GM13976 (cell line): ENCODE measurements around the gene SRSF8.

ENCODE experiments used
- DNase-seq: peaks from one replicate; pipeline ENCODE4 v3.0.0; 2012; ENCODE audit warnings: low spot score
- in situ Hi-C: fragments of 300-500 bp; cut with MboI; formaldehyde crosslinking; loops from one replicate; pipeline ENCODE4 v1.12.0; 2022; ENCODE audit warnings: low sequenced_read_pairs, mixed read lengths, inconsistent platforms; ENCODE audit not compliant: unreplicated experiment
- TF ChIP-seq, protein P1 (sequence below): IDR thresholded peaks from 2 replicates; pipeline ENCODE4 v1.5.1; 2012; ENCODE audit warnings: borderline replicate concordance, mild to moderate bottlenecking; ENCODE audit not compliant: insufficient read depth; ENCODE audit errors: extremely low read depth, missing control alignments, control extremely low read depth

SRSF8 gene

DNA sequence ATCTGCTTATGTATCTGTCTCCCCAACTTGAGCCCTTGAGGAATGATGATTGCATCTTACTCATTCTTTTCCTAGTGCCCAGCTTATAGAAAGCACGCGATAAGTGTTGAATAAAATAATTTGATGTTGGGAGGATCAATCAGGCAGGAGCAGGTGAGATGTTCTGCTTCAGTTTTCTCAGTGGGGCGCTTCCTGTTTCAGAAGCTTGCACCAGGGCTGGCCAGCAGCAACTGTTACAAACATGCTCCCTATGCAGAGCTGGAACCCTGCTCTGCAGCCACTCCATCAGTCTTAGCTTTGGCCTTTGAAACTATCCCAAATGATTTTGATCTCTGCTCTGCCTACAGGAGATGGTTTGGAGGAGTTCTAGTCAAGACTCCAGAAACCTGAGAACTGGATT lies 26.8 kb downstream of the SRSF8 start:
- TF ChIP-seq, protein P1, sequence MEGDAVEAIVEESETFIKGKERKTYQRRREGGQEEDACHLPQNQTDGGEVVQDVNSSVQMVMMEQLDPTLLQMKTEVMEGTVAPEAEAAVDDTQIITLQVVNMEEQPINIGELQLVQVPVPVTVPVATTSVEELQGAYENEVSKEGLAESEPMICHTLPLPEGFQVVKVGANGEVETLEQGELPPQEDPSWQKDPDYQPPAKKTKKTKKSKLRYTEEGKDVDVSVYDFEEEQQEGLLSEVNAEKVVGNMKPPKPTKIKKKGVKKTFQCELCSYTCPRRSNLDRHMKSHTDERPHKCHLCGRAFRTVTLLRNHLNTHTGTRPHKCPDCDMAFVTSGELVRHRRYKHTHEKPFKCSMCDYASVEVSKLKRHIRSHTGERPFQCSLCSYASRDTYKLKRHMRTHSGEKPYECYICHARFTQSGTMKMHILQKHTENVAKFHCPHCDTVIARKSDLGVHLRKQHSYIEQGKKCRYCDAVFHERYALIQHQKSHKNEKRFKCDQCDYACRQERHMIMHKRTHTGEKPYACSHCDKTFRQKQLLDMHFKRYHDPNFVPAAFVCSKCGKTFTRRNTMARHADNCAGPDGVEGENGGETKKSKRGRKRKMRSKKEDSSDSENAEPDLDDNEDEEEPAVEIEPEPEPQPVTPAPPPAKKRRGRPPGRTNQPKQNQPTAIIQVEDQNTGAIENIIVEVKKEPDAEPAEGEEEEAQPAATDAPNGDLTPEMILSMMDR = no peak
- no peak for DNase-seq
- in situ Hi-C loops = no loop called here

DNA sequence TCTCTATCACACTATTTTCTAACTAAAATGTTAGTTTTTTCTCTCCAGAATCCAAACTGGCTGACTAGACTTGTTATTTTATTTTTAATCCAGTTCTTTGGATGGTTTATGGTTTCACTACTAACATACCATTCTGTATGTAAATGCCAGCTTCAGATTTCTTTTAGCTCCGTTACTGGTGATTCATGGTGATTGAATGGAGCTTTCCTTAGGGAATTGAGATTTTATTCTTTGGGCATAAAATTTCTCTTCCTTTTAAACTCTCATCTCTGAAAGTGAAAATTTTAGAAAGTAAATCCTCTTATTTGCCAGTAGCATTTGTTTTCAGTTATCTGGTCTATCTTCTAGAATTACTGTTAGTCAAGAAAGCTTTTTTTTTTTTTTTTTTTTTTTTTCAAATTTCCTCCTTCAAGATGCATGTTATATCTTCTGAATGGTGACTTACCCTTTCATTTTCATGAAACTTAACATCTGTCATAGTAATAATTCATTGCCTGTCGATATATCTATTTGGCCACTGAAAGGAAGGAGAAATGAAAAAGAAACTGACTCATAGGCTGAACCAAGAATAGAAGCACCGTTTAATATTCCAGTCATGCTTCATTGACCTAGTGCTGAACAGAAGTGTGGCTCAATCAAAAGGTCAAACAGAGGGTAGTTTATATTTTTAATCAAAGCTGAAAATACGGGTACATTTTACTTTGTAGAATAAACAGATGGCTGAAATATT lies 29.3 kb downstream of the SRSF8 start:
- DNase-seq = peak; percentile 70

DNA sequence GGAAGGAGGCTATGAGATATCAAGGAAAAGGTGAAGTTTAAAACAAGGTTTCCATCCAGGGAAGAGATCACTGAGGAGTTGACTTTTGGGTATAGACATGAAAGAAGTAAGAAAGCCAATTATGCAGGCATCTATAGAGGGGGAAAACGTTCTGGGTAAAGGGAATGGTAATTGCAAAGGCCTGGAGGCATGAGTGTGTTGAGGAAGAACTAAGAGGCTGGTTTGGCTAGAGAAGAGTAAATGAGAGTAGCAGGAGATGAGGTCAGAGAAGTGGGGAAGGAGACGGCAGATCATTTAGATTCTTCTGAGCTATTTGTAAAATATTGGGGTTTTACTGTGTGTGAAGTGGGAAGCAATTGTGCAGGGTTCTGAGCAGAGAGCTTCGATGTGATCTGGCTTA lies 30.5 kb downstream of the SRSF8 start:
- DNase-seq = no peak
- in situ Hi-C loops = no loop called here
- TF ChIP-seq, protein P1 = no peak

More for the DNA sequence above, 29.3 kb downstream of the SRSF8 start:
- in situ Hi-C loops = no loop called here
- TF ChIP-seq, protein P1 = no peak

DNA sequence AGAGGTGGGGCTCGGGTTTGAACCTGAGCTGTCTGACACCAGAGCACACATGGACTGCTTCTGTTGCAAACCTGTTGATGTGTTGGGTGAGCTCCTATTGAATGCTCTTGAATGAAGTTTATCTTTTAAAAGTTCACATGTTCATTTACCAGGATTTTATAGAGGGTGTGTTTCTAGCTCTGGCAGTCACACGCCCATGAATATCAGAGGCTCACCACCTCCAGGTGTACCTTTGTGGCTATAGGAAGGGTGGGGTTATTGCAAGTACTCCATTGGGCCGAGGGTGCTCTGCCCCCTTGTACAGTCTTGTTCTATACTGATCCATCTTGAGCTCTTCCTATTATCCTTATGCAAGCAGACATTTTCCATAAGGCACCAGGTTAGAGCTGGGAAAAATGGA lies 32.1 kb downstream of the SRSF8 start:
- in situ Hi-C loops = no loop called here
- TF ChIP-seq, protein P1 = no peak
- DNase-seq = no peak

DNA sequence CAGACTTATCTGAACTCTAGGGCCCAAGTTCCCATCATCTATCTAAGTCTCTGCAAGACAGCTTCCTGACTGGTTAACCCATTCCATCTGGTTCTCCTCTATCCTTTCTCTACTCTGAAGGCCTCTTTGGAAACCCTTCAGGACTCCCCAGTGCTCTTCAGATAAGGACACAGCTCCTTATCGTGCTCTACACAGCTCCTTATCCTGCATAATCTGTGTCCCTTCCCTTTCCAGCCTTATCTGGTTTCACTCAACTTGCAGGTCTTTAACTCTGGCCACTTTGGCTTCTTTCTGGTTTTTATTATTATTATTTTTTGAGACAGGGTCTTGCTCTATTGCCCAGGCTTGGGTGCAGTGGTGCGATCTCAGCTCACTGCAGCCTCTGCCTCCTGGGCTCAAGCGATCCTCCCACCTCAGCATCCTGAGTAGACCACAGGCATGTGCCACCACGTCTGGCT lies 33.5 kb downstream of the SRSF8 start:
- TF ChIP-seq, protein P1 = no peak
- in situ Hi-C loops = no loop called here
- no peak for DNase-seq

DNA sequence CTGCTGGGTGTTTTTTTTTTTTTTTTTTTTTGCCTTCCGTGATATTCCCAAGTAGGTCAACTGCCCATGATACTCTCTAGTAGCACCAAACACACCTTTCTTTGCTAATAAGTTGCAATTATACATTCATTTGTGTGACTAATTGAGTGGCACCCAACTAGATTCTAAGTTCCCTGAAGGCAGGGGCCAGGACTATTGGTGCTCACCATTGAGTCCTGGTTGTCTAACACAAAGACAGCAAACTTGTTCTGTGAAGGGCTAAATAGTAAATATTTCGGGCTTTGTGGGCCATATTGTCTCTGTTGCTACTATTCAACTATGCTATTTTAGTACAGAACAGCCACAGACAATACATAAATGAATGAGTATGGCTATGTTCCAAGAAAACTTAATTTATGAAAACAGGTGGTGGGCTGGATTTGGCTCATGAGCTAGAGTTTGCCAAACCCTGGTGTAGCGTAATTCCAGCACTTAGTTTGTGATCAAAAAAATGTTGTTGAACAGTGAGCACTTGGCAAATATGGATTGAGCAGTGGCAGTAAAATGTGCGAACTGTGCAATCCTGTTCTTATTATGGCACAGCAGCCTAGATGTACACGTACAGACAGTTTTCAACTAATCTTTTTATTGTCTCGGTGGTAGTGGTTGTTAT lies 34.3 kb downstream of the SRSF8 start:
- DNase-seq = no peak
- TF ChIP-seq, protein P1 = no peak
- in situ Hi-C loops = no loop called here
